ENCODE data around the gene RAPGEF3. TPM values are rescaled to one million over a fixed set of nuclear protein-coding genes. Genes with fewer than 3 reads are reported as not detected.

Gene RAPGEF3
- total and polyA plus RNA-seq, 2 of the 8 experiments (the other 6 are each of a cell fraction or from before 2014, with no cell fraction given) = 5.0 to 9.4 TPM

GRCh38 chr12:47785887-47786661 lies 27.4 kb upstream of the RAPGEF3 start (continued):
- TF ChIP-seq CBX8 (IDR thresholded peaks at IDR 0.05; ENCODE audit: borderline replicate concordance, low read depth, low read length) (no peak), SP2 (IDR thresholded peaks at IDR 0.05; ENCODE audit: low read length) (no peak), POLR2A (IDR thresholded peaks at IDR 0.05; ENCODE audit: control extremely low read depth in 1 of 2, low read depth in 2 of 2, low read length in 2 of 2) (no peak), CHD1 (IDR thresholded peaks at IDR 0.05; ENCODE audit: low read depth, low read length) (no peak), POLR2AphosphoS5 (IDR thresholded peaks at IDR 0.05; ENCODE audit: low read depth, low read length) (no peak), SIRT6 (IDR thresholded peaks at IDR 0.05; ENCODE audit: low read length) (no peak), RBBP5 (IDR thresholded peaks at IDR 0.05; ENCODE audit: borderline replicate concordance, low read depth, low read length) (no peak), EZH2 (IDR thresholded peaks at IDR 0.05; ENCODE audit: low read depth, low read length, severe bottlenecking) (no peak)
- TF ChIP-seq, protein P1, sequence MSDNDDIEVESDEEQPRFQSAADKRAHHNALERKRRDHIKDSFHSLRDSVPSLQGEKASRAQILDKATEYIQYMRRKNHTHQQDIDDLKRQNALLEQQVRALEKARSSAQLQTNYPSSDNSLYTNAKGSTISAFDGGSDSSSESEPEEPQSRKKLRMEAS (IDR thresholded peaks at IDR 0.05) = no peak

Measured in H1 (cell line).